Measurements from ENCODE around the gene DLAT. TPM values are rescaled to one million over a fixed set of nuclear protein-coding genes. Genes with fewer than 3 reads are reported as not detected.
"Not testable (repeated sequence)": the region's sequence is repeated elsewhere in the genome, so short reads cannot be mapped to it uniquely, and the experiment has no call there.

DLAT gene
- total RNA-seq, 4 donors from 2014 or later = 33.9 to 52.0 (median 39.0) TPM

GRCh38 chr11:112023104-112023503 is 2.1 kb upstream of the DLAT start:
- WGBS, 2 donors = 91 to 95% methylated on average over 3 of the region's 3 CpGs
- DNase-seq = no peak
- H3K27me3 ChIP-seq = no peaks in the 10 kb centered on the region
- no peak for TF ChIP-seq POLR2A (IDR thresholded peaks at IDR 0.05)
- TF ChIP-seq, protein P1, sequence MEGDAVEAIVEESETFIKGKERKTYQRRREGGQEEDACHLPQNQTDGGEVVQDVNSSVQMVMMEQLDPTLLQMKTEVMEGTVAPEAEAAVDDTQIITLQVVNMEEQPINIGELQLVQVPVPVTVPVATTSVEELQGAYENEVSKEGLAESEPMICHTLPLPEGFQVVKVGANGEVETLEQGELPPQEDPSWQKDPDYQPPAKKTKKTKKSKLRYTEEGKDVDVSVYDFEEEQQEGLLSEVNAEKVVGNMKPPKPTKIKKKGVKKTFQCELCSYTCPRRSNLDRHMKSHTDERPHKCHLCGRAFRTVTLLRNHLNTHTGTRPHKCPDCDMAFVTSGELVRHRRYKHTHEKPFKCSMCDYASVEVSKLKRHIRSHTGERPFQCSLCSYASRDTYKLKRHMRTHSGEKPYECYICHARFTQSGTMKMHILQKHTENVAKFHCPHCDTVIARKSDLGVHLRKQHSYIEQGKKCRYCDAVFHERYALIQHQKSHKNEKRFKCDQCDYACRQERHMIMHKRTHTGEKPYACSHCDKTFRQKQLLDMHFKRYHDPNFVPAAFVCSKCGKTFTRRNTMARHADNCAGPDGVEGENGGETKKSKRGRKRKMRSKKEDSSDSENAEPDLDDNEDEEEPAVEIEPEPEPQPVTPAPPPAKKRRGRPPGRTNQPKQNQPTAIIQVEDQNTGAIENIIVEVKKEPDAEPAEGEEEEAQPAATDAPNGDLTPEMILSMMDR (IDR thresholded peaks at IDR 0.05) = no peak
- peaks cover 9 to 11% of the 10 kb centered on the region in 2 donors for H3K4me1 ChIP-seq
- peaks cover 13 to 14% of the 10 kb centered on the region in 2 donors for H3K36me3 ChIP-seq
- H3K9me3 ChIP-seq = no peaks in the 10 kb centered on the region
- no peak overlapping the region for H3K27ac ChIP-seq
- no peak overlapping the region for H3K4me3 ChIP-seq (replicated peaks in 1 of 3)
- intact Hi-C loops (cut with DNase I) = no loop called here

DNA sequence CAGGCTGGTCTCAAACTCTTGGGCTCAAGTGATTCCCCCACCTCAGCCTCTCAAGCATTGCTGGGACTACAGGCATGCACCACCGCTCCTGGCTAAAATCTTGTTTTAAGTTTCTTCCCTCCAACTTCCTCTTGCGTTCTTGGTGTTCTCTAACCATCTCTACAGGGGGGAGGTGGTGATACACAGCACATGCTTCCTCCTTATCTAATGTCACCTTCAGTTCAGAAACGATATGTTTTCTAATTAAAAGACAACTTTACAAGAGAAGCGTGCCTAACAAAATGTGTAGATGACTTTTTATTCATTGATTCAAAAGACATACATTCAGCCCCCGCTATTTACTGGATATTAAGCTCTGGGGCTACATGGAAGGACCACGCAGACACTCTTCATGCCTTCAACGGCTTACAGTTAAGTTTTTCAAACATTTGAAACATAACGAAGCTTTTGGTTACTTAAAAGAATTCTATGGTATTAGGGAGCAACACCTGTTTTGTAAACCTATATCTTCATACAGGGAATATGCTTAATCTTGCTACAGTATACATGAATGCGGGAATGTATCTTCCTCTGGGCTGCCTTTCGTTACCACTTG is 933 bp upstream of the DLAT start:
- H3K27me3 ChIP-seq = no peaks in the 10 kb centered on the region
- TF ChIP-seq, protein P1 (IDR thresholded peaks at IDR 0.05) = no peak
- TF ChIP-seq POLR2A (IDR thresholded peaks at IDR 0.05) = no peak
- 17 to 22% methylated on average over 10 of the region's 10 CpGs for WGBS, 2 donors
- peak overlapping the region; percentile 68 to 94 (median 92) for H3K27ac ChIP-seq
- DNase-seq = peak; percentile 15 to 16
- H3K9me3 ChIP-seq = no peaks in the 10 kb centered on the region
- intact Hi-C loops (cut with DNase I) = no loop called here
- peaks cover 9 to 15% of the 10 kb centered on the region in 2 donors for H3K4me1 ChIP-seq
- peak overlapping the region; percentile 33 to 64 (median 64) for H3K4me3 ChIP-seq (replicated peaks in 1 of 3)
- peaks cover 7 to 16% of the 10 kb centered on the region in 2 donors for H3K36me3 ChIP-seq

DNA sequence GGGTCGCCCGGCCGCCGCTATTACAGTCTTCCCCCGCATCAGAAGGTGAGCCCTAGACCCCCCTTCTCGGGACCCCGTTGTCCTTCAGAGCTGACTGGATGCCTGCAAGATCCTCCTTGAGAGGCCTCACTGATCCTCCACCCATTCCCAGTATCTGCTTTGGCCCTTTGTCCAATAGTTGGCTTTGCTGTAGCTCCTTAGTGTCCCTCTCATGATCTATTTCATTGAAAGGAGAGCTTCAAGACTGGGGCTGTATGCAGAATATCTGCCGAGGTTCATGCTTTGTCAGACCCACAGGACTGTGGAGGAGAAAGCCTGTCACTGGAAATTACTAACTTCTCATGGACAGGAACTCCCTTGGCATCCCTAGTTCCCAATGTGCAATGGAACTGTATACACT is 499 bp downstream of the DLAT start:
- WGBS, 2 donors = 0 to 1% methylated on average over 4 to 8 of the region's 8 CpGs
- Histone ChIP-seq H3K36me3 (peaks cover 11 to 17% of the 10 kb centered on the region in 2 donors), H3K27me3 (no peaks in the 10 kb centered on the region), H3K27ac (peak overlapping the region in 2 of 3 donors; percentile 92 to 94), H3K4me3 (replicated peaks in 1 of 3) (peak overlapping the region; percentile 33 to 64 (median 64)), H3K9me3 (no peaks in the 10 kb centered on the region), H3K4me1 (peaks cover 9 to 15% of the 10 kb centered on the region in 2 donors)
- intact Hi-C loops (cut with DNase I) = no loop called here
- TF ChIP-seq POLR2A (IDR thresholded peaks at IDR 0.05) = no peak
- TF ChIP-seq, protein P1 (IDR thresholded peaks at IDR 0.05) = no peak
- no peak for DNase-seq

GRCh38 chr11:112026784-112027410 is 1.7 kb downstream of the DLAT start:
- intact Hi-C loops (cut with DNase I); DNase-seq; H3K4me3 ChIP-seq (replicated peaks in 1 of 3); H3K9me3 ChIP-seq; H3K27me3 ChIP-seq; H3K27ac ChIP-seq: not testable (repeated sequence)
- 90 to 100% methylated on average over 4 to 15 of the region's 49 CpGs for WGBS, 2 donors
- Histone ChIP-seq H3K4me1 (peaks cover 9 to 15% of the 10 kb centered on the region in 2 donors), H3K36me3 (peaks cover 17 to 18% of the 10 kb centered on the region in 2 donors)

DNA sequence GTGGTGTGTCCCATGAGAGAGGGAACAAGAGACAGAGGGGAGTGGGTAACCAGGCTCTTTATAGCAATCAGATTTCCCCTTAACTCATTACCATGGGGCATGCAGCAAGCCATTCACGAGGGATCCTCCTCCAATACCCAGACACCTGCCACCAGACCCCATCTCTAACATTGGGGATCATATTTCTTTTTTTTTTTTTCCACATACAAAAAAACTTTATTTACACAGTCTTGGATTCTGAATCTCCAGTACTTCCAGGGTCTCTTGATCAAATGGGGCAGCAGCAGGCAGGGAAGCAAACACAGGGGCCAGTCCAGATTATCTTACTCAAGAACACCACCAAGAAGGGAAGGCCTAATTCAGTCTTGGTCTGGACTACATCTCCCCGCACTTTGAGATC is 4.3 kb downstream of the DLAT start:
- H3K9me3 ChIP-seq = no peaks in the 10 kb centered on the region
- TF ChIP-seq POLR2A (IDR thresholded peaks at IDR 0.05) = no peak
- TF ChIP-seq, protein P1 (IDR thresholded peaks at IDR 0.05) = no peak
- H3K36me3 ChIP-seq = peaks cover 28 to 32% of the 10 kb centered on the region in 2 donors
- peaks cover 4 to 9% of the 10 kb centered on the region in 2 donors for H3K4me1 ChIP-seq
- no peak overlapping the region for H3K27ac ChIP-seq
- no peak for DNase-seq
- 95 to 96% methylated on average over 2 of the region's 2 CpGs for WGBS, 2 donors
- no peak overlapping the region for H3K4me3 ChIP-seq (replicated peaks in 1 of 3)
- intact Hi-C loops (cut with DNase I) = no loop called here
- H3K27me3 ChIP-seq = no peaks in the 10 kb centered on the region
